Calu3 (cell line): ENCODE measurements around the gene EDN3. TPM values are rescaled to one million over a fixed set of nuclear protein-coding genes. Genes with fewer than 3 reads are reported as not detected.

Source experiments
- BruUV-seq: library from RNA; stranded (reverse); fragments of 400-500 nt; replicated peaks from 2 replicates; lab custom pipeline; 2021; lab: Mats Ljungman, UMichigan
- CTCF ChIA-PET: fragments of 300-600 bp; sonication (Branson Sonifier 250); formaldehyde crosslinking; loops from one replicate; lab custom pipeline; 2022; ENCODE audit warnings: antibody characterized with exemption; lab: Charles Lee
- DNase-seq: peaks from one replicate; pipeline ENCODE4 v3.0.0; 2022
- H3K27ac Mint-ChIP-seq: one replicate; pipeline ENCODE4 v1.8.0; 2022; ENCODE audit warnings: mixed read lengths; ENCODE audit not compliant: unreplicated experiment
- H3K27me3 Mint-ChIP-seq: one replicate; pipeline ENCODE4 v1.8.0; 2022; ENCODE audit warnings: mixed read lengths; ENCODE audit not compliant: unreplicated experiment
- H3K36me3 Mint-ChIP-seq: one replicate; pipeline ENCODE4 v1.8.0; 2022; ENCODE audit warnings: mild to moderate bottlenecking, moderate library complexity, mixed read lengths; ENCODE audit not compliant: insufficient read depth, unreplicated experiment
- H3K4me1 Mint-ChIP-seq: one replicate; pipeline ENCODE4 v1.8.0; 2022; ENCODE audit warnings: mild to moderate bottlenecking, low read depth, mixed read lengths; ENCODE audit not compliant: unreplicated experiment
- H3K4me3 Mint-ChIP-seq: one replicate; pipeline ENCODE4 v1.8.0; 2022; ENCODE audit warnings: mild to moderate bottlenecking, low read depth, moderate library complexity, mixed read lengths; ENCODE audit not compliant: unreplicated experiment
- H3K9me3 Mint-ChIP-seq: one replicate; pipeline ENCODE4 v1.8.0; 2022; ENCODE audit warnings: low read depth, mixed read lengths; ENCODE audit not compliant: unreplicated experiment
- intact Hi-C: fragments of 100-400 bp; cut with micrococcal nuclease; formaldehyde crosslinking; loops from one replicate; pipeline ENCODE4 v1.10.0; 2022; ENCODE audit not compliant: unreplicated experiment
- total RNA-seq: library from RNA; stranded (reverse); gene quantifications from 2 replicates; pipeline ENCODE4 v1.2.3, GENCODE V29; 2022
- TF ChIP-seq, protein P1 (sequence below): fragments of 200-600 bp; IDR thresholded peaks from one replicate; pipeline ENCODE4 v1.8.0; 2022; ENCODE audit warnings: antibody characterized with exemption; ENCODE audit not compliant: unreplicated experiment

The EDN3 gene
- total RNA-seq, 1 experiment from 2014 or later = not detected

DNA sequence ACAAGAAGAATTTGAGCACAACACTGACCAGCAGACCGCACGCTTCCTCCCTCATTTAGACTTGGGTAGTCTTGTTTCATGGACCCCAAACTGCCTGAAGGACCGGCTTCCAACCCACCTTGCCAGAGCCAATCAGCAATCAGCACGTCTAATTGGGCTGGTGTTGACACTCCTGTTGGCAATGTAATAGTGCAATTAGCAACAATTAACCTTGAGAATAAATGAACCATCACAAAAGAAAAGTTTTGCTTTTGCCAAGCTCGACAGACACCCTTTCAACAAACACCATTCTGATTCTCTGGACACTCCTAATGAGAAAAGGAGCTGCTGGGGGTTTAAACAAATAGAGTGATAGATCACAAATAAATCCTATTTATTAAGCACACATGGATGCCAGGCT lies 61.0 kb downstream of the EDN3 start:
- Mint-ChIP-seq H3K9me3 (no peaks in the 10 kb centered on the region), H3K27me3 (peaks cover 86% of the 10 kb centered on the region), H3K4me1 (no peaks in the 10 kb centered on the region), H3K4me3 (no peak overlapping the region), H3K36me3 (no peaks in the 10 kb centered on the region), H3K27ac (no peak overlapping the region)
- DNase-seq = no peak
- CTCF ChIA-PET = no interaction called here
- BruUV-seq = no TSS peak
- intact Hi-C loops = no loop called here
- TF ChIP-seq, protein P1, sequence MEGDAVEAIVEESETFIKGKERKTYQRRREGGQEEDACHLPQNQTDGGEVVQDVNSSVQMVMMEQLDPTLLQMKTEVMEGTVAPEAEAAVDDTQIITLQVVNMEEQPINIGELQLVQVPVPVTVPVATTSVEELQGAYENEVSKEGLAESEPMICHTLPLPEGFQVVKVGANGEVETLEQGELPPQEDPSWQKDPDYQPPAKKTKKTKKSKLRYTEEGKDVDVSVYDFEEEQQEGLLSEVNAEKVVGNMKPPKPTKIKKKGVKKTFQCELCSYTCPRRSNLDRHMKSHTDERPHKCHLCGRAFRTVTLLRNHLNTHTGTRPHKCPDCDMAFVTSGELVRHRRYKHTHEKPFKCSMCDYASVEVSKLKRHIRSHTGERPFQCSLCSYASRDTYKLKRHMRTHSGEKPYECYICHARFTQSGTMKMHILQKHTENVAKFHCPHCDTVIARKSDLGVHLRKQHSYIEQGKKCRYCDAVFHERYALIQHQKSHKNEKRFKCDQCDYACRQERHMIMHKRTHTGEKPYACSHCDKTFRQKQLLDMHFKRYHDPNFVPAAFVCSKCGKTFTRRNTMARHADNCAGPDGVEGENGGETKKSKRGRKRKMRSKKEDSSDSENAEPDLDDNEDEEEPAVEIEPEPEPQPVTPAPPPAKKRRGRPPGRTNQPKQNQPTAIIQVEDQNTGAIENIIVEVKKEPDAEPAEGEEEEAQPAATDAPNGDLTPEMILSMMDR = no peak

DNA sequence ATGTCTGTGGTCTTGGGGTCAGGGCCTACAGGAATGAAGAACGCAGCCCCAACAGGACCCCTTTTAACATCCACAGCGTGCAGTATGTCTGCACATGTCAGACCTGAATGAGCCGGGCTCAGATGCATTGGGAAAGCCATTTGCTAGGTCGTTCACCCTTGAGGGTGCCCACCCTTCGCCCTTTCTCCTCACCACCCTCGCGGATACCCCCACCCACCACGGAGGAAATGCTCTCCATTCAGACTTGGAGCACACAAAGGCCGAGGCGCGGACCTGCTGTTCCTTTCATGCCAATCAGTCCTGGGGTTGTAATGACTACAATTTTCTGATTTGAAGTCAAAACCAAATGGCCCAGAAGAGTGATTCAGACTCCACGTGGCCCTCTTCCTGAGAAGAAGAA lies 62.7 kb downstream of the EDN3 start:
- no peak overlapping the region for H3K27ac Mint-ChIP-seq
- CTCF ChIA-PET = no interaction called here
- intact Hi-C loops = no loop called here
- no TSS peak for BruUV-seq
- TF ChIP-seq, protein P1 = no peak
- H3K27me3 Mint-ChIP-seq = peaks cover 86% of the 10 kb centered on the region
- H3K36me3 Mint-ChIP-seq = no peaks in the 10 kb centered on the region
- no peaks in the 10 kb centered on the region for H3K4me1 Mint-ChIP-seq
- H3K9me3 Mint-ChIP-seq = no peaks in the 10 kb centered on the region
- DNase-seq = no peak
- no peak overlapping the region for H3K4me3 Mint-ChIP-seq

DNA sequence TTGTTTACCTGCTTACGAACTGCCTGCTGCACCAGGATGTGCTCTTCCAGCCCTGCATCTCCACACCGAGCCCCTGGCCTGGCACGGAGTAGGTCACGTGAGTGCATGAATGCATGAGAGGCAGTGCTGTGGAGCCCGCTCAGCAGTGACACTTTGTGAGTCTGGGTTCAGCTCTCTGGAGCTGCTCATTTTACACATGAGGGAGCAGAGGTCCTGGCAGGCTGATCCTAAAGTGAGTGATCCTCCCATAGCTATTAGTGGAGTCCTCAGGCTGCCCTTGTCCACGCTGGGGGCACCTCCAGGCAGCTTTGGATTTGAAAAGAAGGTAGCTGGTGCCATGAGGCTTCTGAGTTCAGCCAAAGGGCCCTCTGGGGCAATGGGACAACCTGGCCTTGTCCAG lies 64.2 kb downstream of the EDN3 start:
- Mint-ChIP-seq H3K9me3 (no peaks in the 10 kb centered on the region), H3K36me3 (no peaks in the 10 kb centered on the region), H3K27ac (no peak overlapping the region), H3K27me3 (peaks cover 93% of the 10 kb centered on the region), H3K4me1 (no peaks in the 10 kb centered on the region), H3K4me3 (no peak overlapping the region)
- intact Hi-C loops = no loop called here
- TF ChIP-seq, protein P1 = no peak
- CTCF ChIA-PET = no interaction called here
- BruUV-seq = no TSS peak
- no peak for DNase-seq

DNA sequence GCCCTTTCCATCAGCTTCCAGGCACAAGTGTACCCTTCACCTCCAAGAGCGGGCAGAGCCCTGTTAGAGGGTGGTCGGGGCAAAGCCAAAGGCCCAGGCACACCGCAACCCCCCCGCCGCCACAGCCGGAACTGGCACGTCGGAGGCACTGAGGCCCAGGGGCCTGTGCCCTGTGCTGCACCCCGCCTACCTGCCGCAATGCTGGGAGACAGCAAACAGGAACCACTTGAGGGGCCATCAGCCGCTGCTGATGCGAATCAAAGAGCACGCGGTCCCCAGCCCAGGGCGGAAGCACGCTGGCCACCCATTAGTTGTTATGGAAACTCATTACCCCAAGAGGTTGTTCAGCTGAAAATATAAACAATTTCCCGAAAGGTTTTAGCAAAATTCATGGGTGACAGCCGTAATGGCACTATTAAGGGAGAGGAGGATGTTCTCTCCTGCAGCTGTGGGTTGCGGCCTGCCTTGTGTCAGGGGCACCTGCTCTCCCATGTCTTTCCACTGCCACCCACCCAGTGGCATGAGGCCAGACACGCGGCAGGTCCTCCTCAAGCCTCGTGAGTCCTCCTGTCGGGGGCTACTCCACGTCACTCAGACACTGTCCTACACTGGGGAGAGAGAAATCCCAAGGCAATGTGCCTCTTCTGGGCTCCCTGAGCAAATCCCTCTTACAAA lies 65.3 kb downstream of the EDN3 start:
- intact Hi-C loops = no loop called here
- DNase-seq = no peak
- CTCF ChIA-PET = no interaction called here
- H3K27me3 Mint-ChIP-seq = peaks cover 93% of the 10 kb centered on the region
- H3K27ac Mint-ChIP-seq = no peak overlapping the region
- no peaks in the 10 kb centered on the region for H3K4me1 Mint-ChIP-seq
- TF ChIP-seq, protein P1 = no peak
- BruUV-seq = no TSS peak
- H3K9me3 Mint-ChIP-seq = no peaks in the 10 kb centered on the region
- no peaks in the 10 kb centered on the region for H3K36me3 Mint-ChIP-seq
- no peak overlapping the region for H3K4me3 Mint-ChIP-seq
